ENCODE data around the gene CGNL1.

DNA sequence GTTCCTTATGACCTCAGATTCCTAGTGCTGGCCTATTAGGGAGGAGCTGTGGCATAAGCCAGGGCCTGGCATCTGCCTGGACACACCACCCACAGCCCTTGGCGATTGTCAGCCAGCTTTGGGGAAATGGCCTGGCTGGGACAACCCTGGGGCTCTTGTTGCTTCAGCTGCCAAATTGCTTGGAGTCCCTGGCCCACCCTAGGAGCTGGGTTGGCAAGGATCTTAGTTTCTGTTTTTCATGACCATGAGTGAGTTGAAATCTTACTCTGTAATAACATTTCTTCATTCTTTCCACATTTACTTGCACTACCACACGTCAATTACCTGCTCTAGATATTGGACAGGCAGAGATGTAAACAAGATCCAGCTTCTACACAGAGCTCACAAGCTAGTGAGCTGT, 213.4 kb downstream of the CGNL1 start:
- TF ChIP-seq POLR2AphosphoS5 (IDR thresholded peaks at IDR 0.05) (no peak), POLR2A (IDR thresholded peaks at IDR 0.05) (no peak)
- TF ChIP-seq, protein P1, sequence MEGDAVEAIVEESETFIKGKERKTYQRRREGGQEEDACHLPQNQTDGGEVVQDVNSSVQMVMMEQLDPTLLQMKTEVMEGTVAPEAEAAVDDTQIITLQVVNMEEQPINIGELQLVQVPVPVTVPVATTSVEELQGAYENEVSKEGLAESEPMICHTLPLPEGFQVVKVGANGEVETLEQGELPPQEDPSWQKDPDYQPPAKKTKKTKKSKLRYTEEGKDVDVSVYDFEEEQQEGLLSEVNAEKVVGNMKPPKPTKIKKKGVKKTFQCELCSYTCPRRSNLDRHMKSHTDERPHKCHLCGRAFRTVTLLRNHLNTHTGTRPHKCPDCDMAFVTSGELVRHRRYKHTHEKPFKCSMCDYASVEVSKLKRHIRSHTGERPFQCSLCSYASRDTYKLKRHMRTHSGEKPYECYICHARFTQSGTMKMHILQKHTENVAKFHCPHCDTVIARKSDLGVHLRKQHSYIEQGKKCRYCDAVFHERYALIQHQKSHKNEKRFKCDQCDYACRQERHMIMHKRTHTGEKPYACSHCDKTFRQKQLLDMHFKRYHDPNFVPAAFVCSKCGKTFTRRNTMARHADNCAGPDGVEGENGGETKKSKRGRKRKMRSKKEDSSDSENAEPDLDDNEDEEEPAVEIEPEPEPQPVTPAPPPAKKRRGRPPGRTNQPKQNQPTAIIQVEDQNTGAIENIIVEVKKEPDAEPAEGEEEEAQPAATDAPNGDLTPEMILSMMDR (IDR thresholded peaks at IDR 0.05), result no peak
